Heart right ventricle (tissue), 16 donors: ENCODE data around the gene SOBP. TPM values are rescaled to one million over a fixed set of nuclear protein-coding genes. Genes with fewer than 3 reads are reported as not detected.

Source experiments
- ATAC-seq, 8 donors: fragments of 200-7000 bp; cut with Tn5 transposase; one replicate each; pipeline ENCODE4 v1.9.1; 2020; ENCODE audit warnings: mild to moderate bottlenecking in 8 of 8, moderate library complexity in 8 of 8, moderate number of reproducible peaks in 1 of 8
- DNase-seq, 2 donors: peaks; one replicate each; pipeline ENCODE4 v3.0.0-alpha.2; 2020
- H3K27ac ChIP-seq, 10 donors: fragments of 200-600 bp; sonication (generic) in 2 of 10; one replicate each; pipeline versions ENCODE4 v1.5.0 to v1.8.0; 2020 to 2022; ENCODE audit warnings: mild to moderate bottlenecking in 3 of 10
- H3K27me3 ChIP-seq, 7 donors: fragments of 200-600 bp; one replicate each; pipeline ENCODE4 v1.8.0; 2021 to 2022; ENCODE audit warnings: mild to moderate bottlenecking in 2 of 7
- H3K36me3 ChIP-seq, 9 donors: fragments of 200-600 bp; sonication (generic) in 1 of 9; one replicate each; pipeline versions ENCODE4 v1.5.0 to v1.8.0; 2020 to 2022; ENCODE audit warnings: mild to moderate bottlenecking in 2 of 9
- H3K4me1 ChIP-seq, 9 donors: fragments of 200-600 bp; sonication (generic) in 1 of 9; one replicate each; pipeline versions ENCODE4 v1.5.0 to v1.8.0; 2020 to 2022; ENCODE audit warnings: mild to moderate bottlenecking in 4 of 9
- H3K4me3 ChIP-seq, 10 donors: fragments of 200-600 bp; sonication (generic) in 2 of 10; one replicate each; pipeline versions ENCODE4 v1.5.0 to v1.8.0; 2020 to 2022; ENCODE audit warnings: mild to moderate bottlenecking in 7 of 10, moderate library complexity in 2 of 10
- H3K9me3 ChIP-seq, 11 donors: fragments of 200-600 bp in 10 of 11; sonication (generic) in 2 of 11; one replicate each; pipeline versions ENCODE4 v1.5.0 to v1.8.0; 2013 to 2022; ENCODE audit warnings: mild to moderate bottlenecking in 2 of 11, control low read depth in 1 of 11, moderate library complexity in 1 of 11
- WGBS, 2 donors: extraction: QIAGEN DNeasy Blood & Tissue Kit; methylation state at CpG; one replicate each; pipeline ENCODE4 v1.1.7; 2013; ENCODE audit warnings: inconsistent platforms in 1 of 2; 5-methylcytosine and 5-hydroxymethylcytosine counted together
- intact Hi-C, 10 donors: fragments of 100-400 bp; cut with DNase I; formaldehyde crosslinking; loops; one replicate each; pipeline versions ENCODE4 v1.11.1 to v1.14.2; 2022
- polyA plus RNA-seq, 2 donors: library from polyadenylated mRNA; stranded (reverse); fragments of 200-250 nt; gene quantifications; one replicate each; pipeline ENCODE4 v1.2.3, GENCODE V29; 2013
- total RNA-seq, 10 donors: library from RNA; stranded (reverse); fragmentation: NEBNext Ultra II Directional in 3 of 10; extraction: Animal tissue kit (Norgen Biotek cat#: 25700) in 3 of 10; gene quantifications; one replicate each; pipeline versions ENCODE4 v1.2.1 to v1.2.4, GENCODE V29; 2021 to 2023
- TF ChIP-seq, protein P1 (sequence below), 9 donors: fragments of 200-600 bp; sonication (generic) in 2 of 9; IDR thresholded peaks; one replicate each; pipeline versions ENCODE4 v1.5.0 to v1.8.0; 2021 to 2022; ENCODE audit warnings: antibody characterized with exemption in 9 of 9, mild to moderate bottlenecking in 5 of 9, moderate library complexity in 1 of 9
- donor health status: Arrhythmogenic right ventricular cardiomyopathy.
- donor health status: ischemic (EF 13 %, LVEDD 7.1; RV severe dilation, severe dysfunction).
- donor health status: healthy with polysubstance abuse.
- donor health status: DM: no; HTN: yes; CAD: no.
- donor health status: DM: no; HTN: no; CAD: no.
- donor health status: ischemic (EF 25% LVEDD 6.9; RV normal size, moderate dysfunction).
- donor health status: ischemic (EF 25% LVEDD 5.7; RV mildly dilated, moderate dysfunction).
- donor health status: healthy.
- donor health status: DM: yes; HTN: yes; CAD: no.
- donor health status: Ischemic cardiomyopathy.
- donor health status: ischemic (EF 35%, LVEDD 5.7; RV mildly dilated, moderate dysfunction).
- donor health status: nonischemic (EF 11% LVEDD 7.7; RV severe dilation, severe dysfunction).
- donor health status: DM: yes; HTN: yes; CAD: no.
- donor health status: PGD.
- donor health status: ischemic (EF 29% LVEDD 5.4; RV normal size, mild dysfunction).
- donor health status: nonischemic (EF 23%, LVEDD 6.1; RV moderate dilation, normal function).

Gene SOBP
- total and polyA plus RNA-seq, 12 donors: 5.2 to 25.3 (median 18.2) TPM

DNA sequence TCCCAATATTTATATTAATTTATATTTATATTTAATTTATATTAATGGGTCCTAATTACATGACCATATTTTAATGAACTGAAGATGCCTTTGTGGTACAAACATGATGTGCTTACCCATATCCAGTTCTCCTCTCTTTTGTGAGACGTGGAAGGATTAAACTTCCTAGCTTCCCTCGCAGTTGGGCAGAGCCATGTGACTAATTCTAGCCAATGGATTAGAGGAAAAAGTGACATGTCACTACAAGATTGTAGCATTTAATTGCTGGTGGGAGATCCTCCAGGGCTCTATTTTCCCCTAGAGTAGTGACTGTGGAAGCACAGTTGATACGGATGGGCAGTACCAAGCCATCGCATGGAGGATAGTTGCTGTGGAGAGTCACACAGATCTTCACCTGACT, 4.8 kb upstream of the SOBP start:
- Histone ChIP-seq H3K36me3 (no peaks in the 10 kb centered on the region), H3K4me1 (peaks cover 0 to 16% (median 8%) of the 10 kb centered on the region in 9 donors), H3K27ac (no peak overlapping the region), H3K27me3 (peaks cover 0 to 63% (median 2%) of the 10 kb centered on the region in 7 donors), H3K9me3 (no peaks in the 10 kb centered on the region), H3K4me3 (no peak overlapping the region)
- 90 to 95% methylated on average over 4 of the region's 4 CpGs for WGBS, 2 donors
- TF ChIP-seq, protein P1, sequence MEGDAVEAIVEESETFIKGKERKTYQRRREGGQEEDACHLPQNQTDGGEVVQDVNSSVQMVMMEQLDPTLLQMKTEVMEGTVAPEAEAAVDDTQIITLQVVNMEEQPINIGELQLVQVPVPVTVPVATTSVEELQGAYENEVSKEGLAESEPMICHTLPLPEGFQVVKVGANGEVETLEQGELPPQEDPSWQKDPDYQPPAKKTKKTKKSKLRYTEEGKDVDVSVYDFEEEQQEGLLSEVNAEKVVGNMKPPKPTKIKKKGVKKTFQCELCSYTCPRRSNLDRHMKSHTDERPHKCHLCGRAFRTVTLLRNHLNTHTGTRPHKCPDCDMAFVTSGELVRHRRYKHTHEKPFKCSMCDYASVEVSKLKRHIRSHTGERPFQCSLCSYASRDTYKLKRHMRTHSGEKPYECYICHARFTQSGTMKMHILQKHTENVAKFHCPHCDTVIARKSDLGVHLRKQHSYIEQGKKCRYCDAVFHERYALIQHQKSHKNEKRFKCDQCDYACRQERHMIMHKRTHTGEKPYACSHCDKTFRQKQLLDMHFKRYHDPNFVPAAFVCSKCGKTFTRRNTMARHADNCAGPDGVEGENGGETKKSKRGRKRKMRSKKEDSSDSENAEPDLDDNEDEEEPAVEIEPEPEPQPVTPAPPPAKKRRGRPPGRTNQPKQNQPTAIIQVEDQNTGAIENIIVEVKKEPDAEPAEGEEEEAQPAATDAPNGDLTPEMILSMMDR (IDR thresholded peaks at IDR 0.05): no peak
- intact Hi-C loops: loop anchor here in 1 of 10 donors (10.0 kb wide), 1 partner anchor 160 kb away; no protein-coding TSS in a partner anchor
- DNase-seq (no peak), ATAC-seq (no peak)

DNA sequence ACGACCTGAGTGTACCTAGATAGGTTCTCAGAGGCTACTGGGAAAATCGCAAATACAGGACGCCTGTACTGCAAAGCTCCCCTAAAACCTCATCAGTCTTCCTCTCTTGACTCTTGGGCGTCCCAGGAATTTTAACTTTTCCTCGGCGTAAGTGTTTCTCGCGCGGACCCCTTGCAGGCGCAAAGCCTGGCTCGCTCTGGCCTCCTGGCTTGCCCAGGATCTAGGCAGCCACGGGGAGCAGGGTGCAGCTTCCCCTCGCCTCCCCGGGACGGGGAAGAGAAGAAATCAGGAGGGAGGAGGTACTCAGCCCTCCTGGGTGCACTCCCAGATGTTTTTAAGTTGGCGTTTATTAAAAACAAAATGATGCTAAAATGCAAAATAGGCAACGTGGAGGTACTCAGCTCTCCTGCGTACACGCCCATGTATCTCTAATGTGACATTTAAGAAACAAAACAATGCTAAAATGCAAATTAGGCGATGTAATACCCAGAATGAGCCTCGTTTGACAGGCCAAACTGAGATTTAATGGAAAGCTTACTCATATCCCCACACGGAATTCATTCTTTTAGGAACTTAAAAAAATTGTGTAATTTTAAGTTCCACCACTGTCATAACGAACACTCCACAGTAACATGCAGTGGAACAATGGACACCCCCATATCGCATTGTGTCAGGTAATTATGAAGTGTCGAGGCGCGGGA, 1.6 kb upstream of the SOBP start:
- DNase-seq (no peak), ATAC-seq (no peak)
- Histone ChIP-seq H3K27ac (peak overlapping the region in 7 of 10 donors; percentile 72 to 92 (median 84)), H3K27me3 (peaks cover 0 to 94% (median 0%) of the 10 kb centered on the region in 7 donors), H3K4me1 (peaks cover 0 to 40% (median 19%) of the 10 kb centered on the region in 9 donors), H3K9me3 (no peaks in the 10 kb centered on the region), H3K36me3 (no peaks in the 10 kb centered on the region), H3K4me3 (peak overlapping the region; percentile 59 to 89 (median 82))
- TF ChIP-seq, protein P1 (IDR thresholded peaks at IDR 0.05): no peak
- intact Hi-C loops: loop anchor here in 1 of 10 donors (10.0 kb wide), 1 partner anchor 164 kb away; no protein-coding TSS in a partner anchor
- WGBS, 2 donors: 18 to 30% methylated on average over 27 of the region's 27 CpGs

DNA sequence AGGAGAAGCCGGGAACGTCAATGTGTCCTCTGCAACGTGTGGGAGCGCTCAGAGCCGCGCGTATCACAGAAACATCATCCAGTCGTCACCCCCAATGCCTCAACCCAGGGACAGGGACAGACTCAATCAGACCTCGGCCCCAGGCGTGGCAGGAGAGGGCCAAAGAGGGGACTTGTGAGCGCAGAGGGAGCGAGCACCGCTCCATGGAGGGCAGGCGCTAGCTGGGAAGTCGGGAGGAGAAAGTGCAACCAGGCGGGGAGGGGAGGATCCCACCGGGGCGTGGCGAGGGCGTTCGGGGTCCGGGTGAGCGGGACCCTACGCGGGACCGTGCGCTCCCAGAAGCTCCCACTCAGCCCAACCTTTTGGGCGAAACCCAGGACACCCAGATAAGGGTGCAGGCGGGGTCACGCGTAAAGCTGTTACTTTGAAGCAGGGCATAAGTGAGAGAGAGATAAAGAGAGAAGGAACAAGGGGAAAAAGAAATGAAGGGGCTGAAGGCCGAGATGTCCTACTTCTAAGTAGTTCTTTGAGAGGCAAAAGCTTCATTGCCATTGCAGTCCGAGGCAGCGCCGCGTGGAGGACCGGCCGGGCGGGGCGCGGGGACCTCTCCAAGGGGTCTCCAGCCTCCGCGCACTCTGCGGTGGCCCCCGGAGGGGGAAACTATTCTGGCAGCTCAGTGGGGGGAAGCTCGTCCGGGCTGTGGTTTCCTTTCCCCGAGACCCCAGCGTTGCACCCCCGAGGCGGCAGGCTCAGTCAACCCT, 862 bp upstream of the SOBP start:
- ATAC-seq (peak; percentile 15 to 55 (median 39)), DNase-seq (peak; percentile 48 to 59)
- intact Hi-C loops: loop anchor here in 1 of 10 donors (10.0 kb wide), 1 partner anchor 164 kb away; no protein-coding TSS in a partner anchor
- Histone ChIP-seq H3K4me3 (peak overlapping the region; percentile 59 to 89 (median 82)), H3K9me3 (no peaks in the 10 kb centered on the region), H3K27me3 (peaks cover 0 to 90% (median 0%) of the 10 kb centered on the region in 7 donors), H3K36me3 (no peaks in the 10 kb centered on the region), H3K4me1 (peaks cover 0 to 46% (median 25%) of the 10 kb centered on the region in 9 donors), H3K27ac (peak overlapping the region; percentile 72 to 92 (median 83))
- TF ChIP-seq, protein P1 (IDR thresholded peaks at IDR 0.05): peak in 1 of 9 donors; percentile 17
- WGBS, 2 donors: 0 to 1% methylated on average over 51 of the region's 51 CpGs

DNA sequence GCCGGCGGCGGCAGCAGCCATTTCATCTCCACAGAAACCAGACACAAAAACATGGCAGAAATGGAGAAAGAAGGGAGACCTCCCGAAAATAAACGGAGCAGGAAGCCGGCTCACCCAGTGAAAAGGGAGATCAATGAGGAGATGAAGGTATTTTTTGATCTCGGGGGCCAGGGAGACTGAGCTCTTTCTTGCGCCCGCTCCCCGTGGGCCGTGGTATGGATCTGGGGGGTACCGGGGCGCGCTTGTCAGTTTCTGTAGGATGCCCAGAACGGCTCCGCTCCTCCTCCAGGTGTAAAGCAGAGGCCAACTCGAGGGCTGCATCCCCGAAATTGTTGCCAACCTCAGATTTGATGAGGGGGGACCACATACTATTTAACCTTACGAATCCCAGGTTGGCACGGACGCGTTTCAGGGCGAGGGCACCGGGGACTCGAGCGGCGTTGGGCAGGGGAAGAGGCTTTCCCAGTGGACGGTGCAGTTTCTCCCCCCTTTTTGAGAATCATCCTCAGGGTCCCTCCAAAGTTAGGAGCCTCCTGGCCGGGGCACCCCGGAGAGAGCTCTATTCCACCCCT, 735 bp downstream of the SOBP start:
- ATAC-seq (peak in 1 of 8 donors; percentile 2), DNase-seq (peak in 1 of 2 donors; percentile 15)
- intact Hi-C loops: loop anchor here in 8 of 10 donors (2.0 to 10.0 kb wide), 14 partner anchors 30 to 184 kb away; partner anchors contain the start of gene PDSS2 (in 1 of the 8)
- Histone ChIP-seq H3K4me1 (peaks cover 2 to 62% (median 41%) of the 10 kb centered on the region in 9 donors), H3K4me3 (peak overlapping the region; percentile 66 to 89 (median 82)), H3K36me3 (no peaks in the 10 kb centered on the region), H3K27ac (peak overlapping the region; percentile 74 to 92 (median 86)), H3K9me3 (no peaks in the 10 kb centered on the region), H3K27me3 (peaks cover 0 to 74% (median 0%) of the 10 kb centered on the region in 7 donors)
- TF ChIP-seq, protein P1 (IDR thresholded peaks at IDR 0.05): peak in 1 of 9 donors; percentile 0
- 0% methylated on average over 30 of the region's 30 CpGs for WGBS, 2 donors
